CD14-positive monocyte (primary cell): Measurements from ENCODE around the gene RGS3. TPM values are rescaled to one million over a fixed set of nuclear protein-coding genes. Genes with fewer than 3 reads are reported as not detected.

ENCODE experiments used
- DNase-seq, 3 donors: peaks; one replicate each; pipeline ENCODE4 v3.0.0-alpha.2; 2011 to 2022
- H2AFZ ChIP-seq: 2 replicates; pipeline ENCODE4 v1.6.0; 2012; ENCODE audit warnings: mild to moderate bottlenecking, low read depth, low read length, inconsistent platforms; ENCODE audit not compliant: insufficient read depth, poor library complexity, severe bottlenecking
- H3K27ac ChIP-seq, 2 donors: 1 replicate in 1 of 2; 2 replicates in 1 of 2; pipeline ENCODE4 v1.5.1; 2012 to 2013; ENCODE audit warnings: low read length in 2 of 2, control low read depth in 1 of 2, inconsistent platforms in 1 of 2, low read depth in 1 of 2, mild to moderate bottlenecking in 1 of 2
- H3K27me3 ChIP-seq, 2 donors: one replicate each; pipeline versions ENCODE4 v1.6.0 to v1.6.1; 2011 to 2013; ENCODE audit warnings: low read length in 2 of 2; ENCODE audit not compliant: control insufficient read depth in 2 of 2, insufficient read depth in 2 of 2
- H3K36me3 ChIP-seq, 2 donors: replicated peaks in 1 of 2; 1 replicate in 1 of 2; 2 replicates in 1 of 2; pipeline versions ENCODE4 v1.5.1 to v1.6.1; 2012 to 2013; ENCODE audit warnings: low read length in 2 of 2, control low read depth in 1 of 2, inconsistent platforms in 1 of 2, mild to moderate bottlenecking in 1 of 2; ENCODE audit not compliant: insufficient read depth in 2 of 2, control insufficient read depth in 1 of 2
- H3K4me1 ChIP-seq, 2 donors: 1 replicate in 1 of 2; 2 replicates in 1 of 2; pipeline versions ENCODE4 v1.5.1 to v1.6.1; 2012 to 2013; ENCODE audit warnings: low read length in 2 of 2, control low read depth in 1 of 2, inconsistent platforms in 1 of 2, mild to moderate bottlenecking in 1 of 2, moderate library complexity in 1 of 2; ENCODE audit not compliant: insufficient read depth in 2 of 2, control insufficient read depth in 1 of 2
- H3K4me2 ChIP-seq: replicated peaks from 2 replicates; pipeline ENCODE3; 2012; ENCODE audit warnings: low read length, moderate library complexity, mild to moderate bottlenecking; ENCODE audit not compliant: poor library complexity, severe bottlenecking; ENCODE audit errors: extremely low read depth
- H3K4me3 ChIP-seq, 3 experiments: fragments of 200-600 bp in 1 of 3; sonication (generic) in 1 of 3; replicated peaks in 1 of 3; 1 replicate in 2 of 3; 2 replicates in 1 of 3; pipeline ENCODE4 v1.5.1; 2011 to 2013; ENCODE audit warnings: low read length in 3 of 3, mild to moderate bottlenecking in 3 of 3, control low read depth in 2 of 3, low read depth in 2 of 3, inconsistent platforms in 1 of 3, moderate library complexity in 1 of 3
- H3K79me2 ChIP-seq: 2 replicates; pipeline ENCODE4 v1.6.0; 2012; ENCODE audit warnings: mild to moderate bottlenecking, control low read depth, inconsistent platforms, low read length, moderate library complexity; ENCODE audit not compliant: insufficient read depth
- H3K9ac ChIP-seq: 2 replicates; pipeline ENCODE4 v1.6.0; 2017; ENCODE audit warnings: low read length, mild to moderate bottlenecking; ENCODE audit not compliant: insufficient read depth, poor library complexity, severe bottlenecking
- H3K9me3 ChIP-seq, 2 donors: replicated peaks in 1 of 2; 1 replicate in 1 of 2; 2 replicates in 1 of 2; pipeline versions ENCODE4 v1.5.1 to v1.6.1; 2012 to 2013; ENCODE audit warnings: low read length in 2 of 2, control low read depth in 1 of 2; ENCODE audit not compliant: control insufficient read depth in 1 of 2, insufficient read depth in 1 of 2
- H4K20me1 ChIP-seq: 2 replicates; pipeline ENCODE4 v1.6.0; 2012; ENCODE audit warnings: mild to moderate bottlenecking, low read length, control low read depth, moderate library complexity; ENCODE audit not compliant: insufficient read depth
- H3K27ac Mint-ChIP-seq, 7 donors: one replicate each; pipeline ENCODE4 v1.8.0; 2020; ENCODE audit warnings: mild to moderate bottlenecking in 7 of 7, mixed read lengths in 7 of 7, moderate library complexity in 6 of 7, inconsistent platforms in 2 of 7
- H3K27me3 Mint-ChIP-seq, 3 donors: one replicate each; pipeline ENCODE4 v1.8.0; 2021 to 2022; ENCODE audit warnings: low read depth in 3 of 3, mild to moderate bottlenecking in 3 of 3, mixed read lengths in 3 of 3, moderate library complexity in 3 of 3, inconsistent platforms in 1 of 3
- H3K36me3 Mint-ChIP-seq, 2 donors: one replicate each; pipeline ENCODE4 v1.8.0; 2020; ENCODE audit warnings: mixed read lengths in 2 of 2, inconsistent platforms in 1 of 2, mild to moderate bottlenecking in 1 of 2
- H3K4me1 Mint-ChIP-seq: one replicate; pipeline ENCODE4 v1.8.0; 2020; ENCODE audit warnings: mild to moderate bottlenecking, mixed read lengths
- H3K4me3 Mint-ChIP-seq, 2 donors: one replicate each; pipeline ENCODE4 v1.8.0; 2020; ENCODE audit warnings: mild to moderate bottlenecking in 2 of 2, mixed read lengths in 2 of 2, moderate library complexity in 1 of 2
- H3K9me3 Mint-ChIP-seq, 7 donors: one replicate each; pipeline ENCODE4 v1.8.0; 2020 to 2022; ENCODE audit warnings: mixed read lengths in 7 of 7, mild to moderate bottlenecking in 6 of 7, moderate library complexity in 6 of 7, inconsistent platforms in 2 of 7
- WGBS: methylation state at CpG from one replicate; pipeline ENCODE4 v1.1.5; 2013; ENCODE audit warnings: missing lambda C conversion rate; ENCODE audit not compliant: insufficient coverage; 5-methylcytosine and 5-hydroxymethylcytosine counted together
- intact Hi-C, 2 donors: fragments of 100-400 bp; cut with micrococcal nuclease; formaldehyde crosslinking; loops; one replicate each; pipeline versions ENCODE4 v1.15.0 to v1.15.1; 2023
- polyA plus RNA-seq, 3 donors: library from polyadenylated mRNA; depleted of rRNA in 1 of 3; unstranded in 2 of 3; stranded (reverse) in 1 of 3; fragments of 300-500 nt in 2 of 3; fragments of >200 nt in 1 of 3; fragmentation: Illumina TruSeq in 2 of 3; gene quantifications; 1 replicate in 2 of 3; 2 replicates in 1 of 3; pipeline ENCODE4 v1.2.3, GENCODE V29; 2012 to 2021
- TF ChIP-seq, protein P1 (sequence below): fragments of 200-600 bp; IDR thresholded peaks from one replicate; pipeline ENCODE4 v1.8.0; 2022; ENCODE audit warnings: antibody characterized with exemption, mild to moderate bottlenecking

The RGS3 gene
- polyA plus RNA-seq, 3 donors: 9.1 to 16.2 (median 15.8) TPM

DNA sequence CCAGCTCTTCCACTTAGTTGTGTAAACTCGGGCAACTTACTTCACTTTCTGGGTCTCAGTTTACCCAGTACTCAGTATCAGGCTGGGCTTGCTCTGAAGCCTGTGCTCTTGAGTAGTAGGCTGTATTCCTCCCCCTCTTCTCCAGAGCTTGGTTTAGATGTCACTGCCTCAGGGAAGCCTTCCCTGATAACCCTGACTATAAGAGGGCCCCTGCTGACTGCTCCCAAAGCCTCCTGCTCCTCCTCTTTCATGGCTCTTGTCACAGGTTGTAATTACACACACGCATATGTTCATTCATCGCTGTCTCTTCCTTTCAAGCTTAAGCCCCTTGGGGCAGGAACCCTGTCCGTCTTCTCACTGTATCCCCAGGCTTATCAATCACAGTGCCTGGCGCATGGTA, 140.2 kb downstream of the RGS3 start:
- Histone ChIP-seq H3K9me3 (no peaks in the 10 kb centered on the region), H3K36me3 (peaks cover 0 to under 1% of the 10 kb centered on the region in 2 donors), H4K20me1 (peaks cover 5% of the 10 kb centered on the region), H3K27me3 (no peaks in the 10 kb centered on the region), H2AFZ (no peak overlapping the region), H3K4me1 (peaks cover 0 to 2% of the 10 kb centered on the region in 2 donors), H3K4me2 (no peak overlapping the region), H3K9ac (no peak overlapping the region), H3K27ac (no peak overlapping the region), H3K4me3 (no peak overlapping the region), H3K79me2 (no peaks in the 10 kb centered on the region)
- 100% methylated on average over 2 of the region's 5 CpGs for WGBS
- Mint-ChIP-seq H3K4me3 (no peak overlapping the region), H3K36me3 (peaks cover 0 to 3% of the 10 kb centered on the region in 2 donors), H3K27ac (peak overlapping the region in 1 of 7 donors; percentile 37), H3K27me3 (peaks cover 2 to 6% (median 2%) of the 10 kb centered on the region in 3 donors), H3K4me1 (peaks cover 4% of the 10 kb centered on the region), H3K9me3 (peaks cover 0 to 1% (median 0%) of the 10 kb centered on the region in 7 donors)
- TF ChIP-seq, protein P1, sequence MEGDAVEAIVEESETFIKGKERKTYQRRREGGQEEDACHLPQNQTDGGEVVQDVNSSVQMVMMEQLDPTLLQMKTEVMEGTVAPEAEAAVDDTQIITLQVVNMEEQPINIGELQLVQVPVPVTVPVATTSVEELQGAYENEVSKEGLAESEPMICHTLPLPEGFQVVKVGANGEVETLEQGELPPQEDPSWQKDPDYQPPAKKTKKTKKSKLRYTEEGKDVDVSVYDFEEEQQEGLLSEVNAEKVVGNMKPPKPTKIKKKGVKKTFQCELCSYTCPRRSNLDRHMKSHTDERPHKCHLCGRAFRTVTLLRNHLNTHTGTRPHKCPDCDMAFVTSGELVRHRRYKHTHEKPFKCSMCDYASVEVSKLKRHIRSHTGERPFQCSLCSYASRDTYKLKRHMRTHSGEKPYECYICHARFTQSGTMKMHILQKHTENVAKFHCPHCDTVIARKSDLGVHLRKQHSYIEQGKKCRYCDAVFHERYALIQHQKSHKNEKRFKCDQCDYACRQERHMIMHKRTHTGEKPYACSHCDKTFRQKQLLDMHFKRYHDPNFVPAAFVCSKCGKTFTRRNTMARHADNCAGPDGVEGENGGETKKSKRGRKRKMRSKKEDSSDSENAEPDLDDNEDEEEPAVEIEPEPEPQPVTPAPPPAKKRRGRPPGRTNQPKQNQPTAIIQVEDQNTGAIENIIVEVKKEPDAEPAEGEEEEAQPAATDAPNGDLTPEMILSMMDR: no peak
- DNase-seq: no peak
- intact Hi-C loops: no loop called here

GRCh38 chr9:113604393-113604792, 140.9 kb downstream of the RGS3 start:
- no peaks in the 10 kb centered on the region for H4K20me1 ChIP-seq
- WGBS: no CpG with 5 or more reads among the region's 3 CpGs

More at GRCh38 chr9:113604393-113604792, 140.9 kb downstream of the RGS3 start:
- H3K79me2 ChIP-seq: no peaks in the 10 kb centered on the region
- H3K27me3 ChIP-seq: no peaks in the 10 kb centered on the region
- intact Hi-C loops: no loop called here
- TF ChIP-seq, protein P1: no peak
- no peak overlapping the region for H3K4me2 ChIP-seq
- DNase-seq: no peak
- Mint-ChIP-seq H3K4me3 (no peak overlapping the region), H3K36me3 (peaks cover 0 to 3% of the 10 kb centered on the region in 2 donors), H3K4me1 (peaks cover 4% of the 10 kb centered on the region), H3K27me3 (peaks cover 2 to 6% (median 2%) of the 10 kb centered on the region in 3 donors), H3K27ac (no peak overlapping the region), H3K9me3 (peaks cover 0 to 1% (median 0%) of the 10 kb centered on the region in 7 donors)
- no peak overlapping the region for H3K27ac ChIP-seq
- H3K9me3 ChIP-seq: no peaks in the 10 kb centered on the region
- no peak overlapping the region for H3K9ac ChIP-seq
- H3K36me3 ChIP-seq: no peaks in the 10 kb centered on the region
- H3K4me1 ChIP-seq: peaks cover 0 to 2% of the 10 kb centered on the region in 2 donors
- no peak overlapping the region for H3K4me3 ChIP-seq
- H2AFZ ChIP-seq: no peak overlapping the region
